Kidney epithelial cell (primary cell): ENCODE measurements around the gene KCTD7. TPM values are rescaled to one million over a fixed set of nuclear protein-coding genes. Genes with fewer than 3 reads are reported as not detected.
"Not testable (repeated sequence)": the region's sequence is repeated elsewhere in the genome, so short reads cannot be mapped to it uniquely, and the experiment has no call there.

Experiments used
- DNase-seq: peaks from one replicate; pipeline ENCODE4 v3.0.0-alpha.2; 2010; ENCODE audit warnings: low read depth
- H3K27me3 ChIP-seq: 2 replicates; pipeline ENCODE4 v1.6.0; 2011; ENCODE audit warnings: low read length; ENCODE audit not compliant: control insufficient read depth, insufficient read depth
- H3K36me3 ChIP-seq: 2 replicates; pipeline ENCODE4 v1.5.1; 2011; ENCODE audit warnings: low read length; ENCODE audit not compliant: control insufficient read depth, insufficient read depth
- H3K4me3 ChIP-seq: 2 replicates; pipeline ENCODE4 v1.5.1; 2011; ENCODE audit warnings: low read depth, mild to moderate bottlenecking, control low read depth, low read length
- total RNA-seq: library from RNA; depleted of rRNA; stranded (reverse); fragments of >200 nt; gene quantifications from 2 replicates; pipeline ENCODE4 v1.2.3, GENCODE V29; 2015
- TF ChIP-seq, protein P1 (sequence below): IDR thresholded peaks from 2 replicates; pipeline ENCODE4 v1.5.1; 2011; ENCODE audit warnings: mild to moderate bottlenecking, moderate library complexity, low read length, control low read depth, inconsistent platforms; ENCODE audit not compliant: insufficient read depth, poor library complexity, severe bottlenecking

KCTD7 gene
- total RNA-seq, result 6.7 and 9.0 TPM in 2 replicates

DNA sequence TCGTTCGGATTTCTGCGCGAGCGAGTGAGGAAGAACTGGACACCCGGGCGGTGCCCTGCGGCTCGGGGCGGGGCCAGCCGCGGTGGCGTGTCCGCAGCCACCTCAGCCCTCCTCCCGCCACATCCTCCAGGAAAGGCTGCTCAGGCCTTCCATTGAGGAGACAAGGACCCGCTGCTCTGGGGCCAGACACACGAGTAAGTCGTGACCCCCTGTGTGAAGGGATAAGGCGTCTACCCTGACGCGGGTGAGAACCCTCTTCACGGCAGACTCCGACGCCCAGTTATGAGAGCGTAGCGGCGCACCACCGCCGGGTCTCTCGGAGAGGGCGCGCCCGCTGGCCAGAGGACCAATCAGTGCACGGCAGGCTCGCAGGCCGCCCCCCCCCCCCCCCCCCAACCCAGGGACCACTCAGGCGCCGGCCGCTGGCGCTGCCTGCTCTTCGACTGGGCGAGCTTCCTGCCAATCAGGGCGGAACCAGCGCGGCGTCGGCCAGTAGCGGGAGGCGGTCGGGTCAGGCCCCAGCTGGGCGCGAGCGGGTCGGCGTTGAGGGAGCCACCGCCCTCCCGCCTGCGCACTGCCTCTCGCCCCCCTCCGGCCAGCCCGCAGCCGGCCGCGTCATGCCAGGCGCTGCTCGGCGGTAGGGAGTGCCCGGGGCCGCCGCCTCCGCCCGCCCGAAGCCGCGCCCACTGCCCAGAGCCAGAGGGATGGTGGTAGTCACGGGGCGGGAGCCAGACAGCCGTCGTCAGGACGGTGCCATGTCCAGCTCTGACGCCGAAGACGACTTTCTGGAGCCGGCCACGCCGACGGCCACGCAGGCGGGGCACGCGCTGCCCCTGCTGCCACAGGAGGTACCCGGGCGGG, at the start of gene KCTD7:
TSS of gene KCTD7 (plus strand) at position 521 of the 861 bp plus-strand sequence. CDS start at position 705, 184 bp downstream.
- peak within 1 kb of the TSS; percentile 95 for H3K4me3 ChIP-seq
- peak; percentile 84 for DNase-seq
- TF ChIP-seq, protein P1, sequence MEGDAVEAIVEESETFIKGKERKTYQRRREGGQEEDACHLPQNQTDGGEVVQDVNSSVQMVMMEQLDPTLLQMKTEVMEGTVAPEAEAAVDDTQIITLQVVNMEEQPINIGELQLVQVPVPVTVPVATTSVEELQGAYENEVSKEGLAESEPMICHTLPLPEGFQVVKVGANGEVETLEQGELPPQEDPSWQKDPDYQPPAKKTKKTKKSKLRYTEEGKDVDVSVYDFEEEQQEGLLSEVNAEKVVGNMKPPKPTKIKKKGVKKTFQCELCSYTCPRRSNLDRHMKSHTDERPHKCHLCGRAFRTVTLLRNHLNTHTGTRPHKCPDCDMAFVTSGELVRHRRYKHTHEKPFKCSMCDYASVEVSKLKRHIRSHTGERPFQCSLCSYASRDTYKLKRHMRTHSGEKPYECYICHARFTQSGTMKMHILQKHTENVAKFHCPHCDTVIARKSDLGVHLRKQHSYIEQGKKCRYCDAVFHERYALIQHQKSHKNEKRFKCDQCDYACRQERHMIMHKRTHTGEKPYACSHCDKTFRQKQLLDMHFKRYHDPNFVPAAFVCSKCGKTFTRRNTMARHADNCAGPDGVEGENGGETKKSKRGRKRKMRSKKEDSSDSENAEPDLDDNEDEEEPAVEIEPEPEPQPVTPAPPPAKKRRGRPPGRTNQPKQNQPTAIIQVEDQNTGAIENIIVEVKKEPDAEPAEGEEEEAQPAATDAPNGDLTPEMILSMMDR, result no peak
- no peaks in the 10 kb centered on the region for H3K27me3 ChIP-seq
- H3K36me3 ChIP-seq, result no peaks in the 10 kb centered on the region

DNA sequence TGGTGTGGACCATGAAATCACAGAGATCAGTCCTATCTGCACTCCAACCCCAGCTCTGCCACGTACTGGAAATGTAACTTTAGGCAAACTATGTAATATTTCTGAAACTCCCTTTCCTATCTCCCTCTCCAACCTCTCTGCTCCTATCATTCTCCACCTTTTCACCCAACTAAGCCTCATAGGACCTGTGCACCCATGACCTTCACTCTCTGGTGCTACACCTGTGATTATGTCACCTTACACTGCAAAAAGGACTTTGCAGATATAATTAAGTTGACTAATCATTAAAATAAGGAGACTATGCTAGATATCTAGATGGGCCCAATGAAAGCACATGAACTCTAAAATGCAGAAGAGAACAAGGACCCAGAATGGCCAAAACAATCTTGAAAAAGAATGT, 48.3 kb upstream of the KCTD7 start:
- not testable (repeated sequence) for H3K27me3 ChIP-seq, DNase-seq, H3K36me3 ChIP-seq, H3K4me3 ChIP-seq

DNA sequence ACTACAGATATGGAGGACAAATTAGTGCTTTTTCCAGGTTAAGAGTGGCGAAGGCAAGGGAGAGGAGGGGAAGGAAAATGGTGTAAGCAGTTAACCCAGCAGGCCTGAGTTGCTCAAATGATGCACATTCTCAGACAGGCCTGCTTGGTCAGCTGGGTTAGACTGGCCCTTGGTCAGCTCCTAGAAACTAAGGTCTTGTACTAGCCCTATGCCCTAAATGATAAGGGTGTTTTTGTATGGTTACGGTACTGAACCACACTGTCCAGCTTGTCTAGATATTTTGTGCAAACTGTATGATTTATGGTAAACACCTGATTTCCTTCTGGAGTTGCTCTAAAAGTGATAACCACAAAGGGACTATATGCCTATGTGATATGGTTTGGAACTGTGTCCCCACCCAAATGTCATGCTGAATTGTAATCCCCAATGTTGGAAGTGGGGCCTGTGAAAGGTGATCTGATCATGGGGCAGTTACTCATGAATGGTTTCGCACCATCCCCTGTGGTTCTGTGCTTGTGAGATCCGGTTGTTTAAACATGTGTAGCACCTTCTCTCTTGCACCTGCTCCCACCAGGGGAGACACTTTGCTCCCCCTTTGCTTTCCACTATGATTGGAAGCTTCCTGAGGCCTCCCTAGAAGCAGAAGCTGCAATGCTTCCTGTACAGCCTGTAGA, 45.7 kb upstream of the KCTD7 start:
- not testable (repeated sequence) for DNase-seq, H3K4me3 ChIP-seq, H3K36me3 ChIP-seq, H3K27me3 ChIP-seq

DNA sequence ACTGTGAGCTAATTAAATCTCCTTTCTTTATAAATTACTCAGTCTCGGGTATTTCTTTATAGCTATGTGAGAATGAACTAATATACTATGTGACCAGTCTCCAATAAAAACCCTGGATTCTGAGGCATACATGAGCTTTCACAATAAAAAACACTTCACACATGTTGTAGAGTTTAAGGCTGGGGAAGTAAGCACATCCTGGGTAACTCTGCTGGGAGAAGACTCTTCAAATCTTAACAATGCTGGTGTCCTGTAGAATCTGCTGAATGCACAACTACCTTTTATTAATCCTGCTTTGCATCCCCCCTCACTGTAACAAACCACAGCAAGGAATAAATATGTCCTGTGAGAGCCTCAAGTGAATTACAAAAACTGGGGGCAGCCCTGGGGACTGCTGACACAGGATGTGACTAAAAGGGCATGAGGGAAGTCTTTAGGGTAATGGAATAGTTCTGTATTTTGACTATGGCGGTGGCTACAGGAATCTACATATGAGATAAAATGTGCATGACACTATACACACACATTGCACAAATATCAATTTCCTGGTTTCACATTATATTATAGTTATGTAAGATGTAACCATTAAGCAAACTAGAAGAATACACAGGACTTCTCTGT, 45.1 kb upstream of the KCTD7 start:
- no peak for DNase-seq
- H3K27me3 ChIP-seq, result no peaks in the 10 kb centered on the region
- no peaks in the 10 kb centered on the region for H3K36me3 ChIP-seq
- no peak overlapping the region for H3K4me3 ChIP-seq
- TF ChIP-seq, protein P1, result no peak

DNA sequence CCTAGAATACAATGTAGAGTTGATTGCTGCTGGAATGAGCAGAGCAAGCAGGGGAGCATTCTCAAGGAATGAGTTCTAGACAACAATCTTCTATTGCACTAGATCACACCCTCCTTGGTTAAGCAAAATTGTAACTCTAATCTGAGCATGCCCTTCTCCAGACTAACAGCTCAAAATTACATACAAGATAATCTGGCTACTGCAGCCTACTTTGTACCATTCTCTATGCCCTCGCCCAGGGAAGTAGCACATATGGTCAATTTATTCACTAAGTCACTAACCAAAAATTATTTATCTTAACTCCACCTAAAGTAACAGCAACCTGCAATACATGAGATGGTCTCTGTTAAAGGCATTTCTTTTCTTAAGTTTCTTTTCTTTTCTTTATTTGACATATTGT, 42.5 kb upstream of the KCTD7 start:
- Histone ChIP-seq H3K4me3 (no peak overlapping the region), H3K36me3 (no peaks in the 10 kb centered on the region), H3K27me3 (no peaks in the 10 kb centered on the region)
- TF ChIP-seq, protein P1, result no peak
- no peak for DNase-seq

DNA sequence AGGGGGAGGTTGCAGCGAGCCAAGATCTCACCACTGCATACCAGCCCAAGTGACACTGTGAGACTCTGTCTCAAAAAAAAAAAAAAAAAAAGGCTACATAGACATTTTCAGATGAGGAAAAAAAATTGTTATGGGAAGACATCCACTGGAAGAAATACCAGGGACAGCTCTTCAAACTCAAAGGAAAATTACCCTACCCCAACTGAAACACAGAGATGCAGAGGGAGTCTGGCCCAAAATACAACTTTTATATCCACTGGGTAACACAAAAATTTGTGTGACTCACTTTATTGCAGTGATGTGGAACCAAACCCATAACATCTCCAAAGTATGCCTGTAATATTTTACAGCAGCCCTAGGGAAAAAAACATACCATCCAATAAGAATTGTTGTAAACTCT, 40.5 kb upstream of the KCTD7 start:
- H3K36me3 ChIP-seq, H3K4me3 ChIP-seq, DNase-seq, H3K27me3 ChIP-seq: not testable (repeated sequence)

DNA sequence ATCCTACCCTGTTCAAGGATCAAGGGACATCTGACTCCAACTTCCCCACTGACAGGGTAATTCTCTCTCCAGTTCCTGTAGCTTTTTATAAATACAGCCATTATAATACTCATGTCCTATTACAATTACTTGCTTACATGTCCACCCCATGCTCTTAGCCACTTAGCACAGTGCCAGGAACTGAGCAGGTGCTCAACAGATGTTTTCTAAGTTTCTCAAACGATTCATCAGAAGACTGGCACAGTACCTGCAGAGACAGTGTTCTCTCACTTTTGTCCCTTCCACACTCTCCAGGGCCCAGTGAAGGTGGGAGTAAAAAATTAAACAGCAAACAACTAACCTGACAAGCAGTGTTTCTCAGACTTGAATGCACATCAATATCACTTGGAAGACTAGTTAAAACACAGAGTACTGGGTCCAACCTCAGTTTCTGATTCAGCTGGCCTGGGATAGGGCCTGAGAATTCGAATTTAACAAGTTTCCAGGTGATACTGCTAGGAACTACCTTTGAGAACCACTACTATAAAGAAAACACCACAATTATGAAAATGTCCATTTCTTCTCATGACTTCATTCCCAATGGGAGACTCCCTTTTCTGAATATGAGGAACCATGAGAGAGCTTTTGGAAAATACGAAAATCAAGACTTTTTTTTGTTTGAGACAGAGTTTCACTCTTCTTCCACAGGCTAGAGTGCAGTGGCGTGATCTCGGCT, 39.7 kb upstream of the KCTD7 start:
- DNase-seq, H3K36me3 ChIP-seq, H3K4me3 ChIP-seq, H3K27me3 ChIP-seq: not testable (repeated sequence)

DNA sequence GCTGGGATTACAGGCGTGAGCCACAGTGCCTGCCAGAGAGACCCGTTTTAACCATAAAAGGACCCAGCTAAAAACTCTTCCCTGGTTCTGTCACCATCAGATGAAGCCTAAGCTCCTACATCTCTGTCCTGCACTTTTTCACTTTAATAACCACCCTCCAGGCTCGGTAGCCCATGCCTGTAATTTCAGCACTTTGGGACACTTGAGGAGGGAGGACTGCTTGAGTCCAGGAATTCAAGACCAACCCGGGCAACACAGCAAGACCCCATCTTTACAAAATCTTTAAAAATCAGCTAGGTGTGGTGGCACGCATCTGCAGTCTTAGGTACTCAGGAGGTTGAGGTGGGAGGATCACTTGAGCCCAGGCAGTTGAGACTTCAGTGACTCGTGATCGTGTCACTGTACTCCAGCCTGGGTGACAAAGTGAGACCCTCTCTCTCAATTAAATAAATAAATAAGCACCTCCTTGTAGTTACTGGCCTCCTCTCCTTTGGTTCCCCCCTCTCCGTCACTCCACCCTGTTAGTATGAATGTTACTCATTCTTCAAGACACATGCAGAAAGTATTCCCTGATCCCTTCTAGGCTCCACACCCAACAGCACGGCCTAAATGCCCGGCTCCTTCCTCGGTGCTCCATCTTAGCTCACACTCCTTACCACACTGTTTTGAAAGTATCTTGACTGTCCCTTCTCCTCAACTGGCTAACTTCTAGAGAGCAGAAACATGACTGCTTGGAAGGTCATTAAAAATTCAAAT, 38.2 kb upstream of the KCTD7 start:
- H3K27me3 ChIP-seq, DNase-seq, H3K36me3 ChIP-seq: not testable (repeated sequence)
- peak overlapping the region; percentile 99 for H3K4me3 ChIP-seq

DNA sequence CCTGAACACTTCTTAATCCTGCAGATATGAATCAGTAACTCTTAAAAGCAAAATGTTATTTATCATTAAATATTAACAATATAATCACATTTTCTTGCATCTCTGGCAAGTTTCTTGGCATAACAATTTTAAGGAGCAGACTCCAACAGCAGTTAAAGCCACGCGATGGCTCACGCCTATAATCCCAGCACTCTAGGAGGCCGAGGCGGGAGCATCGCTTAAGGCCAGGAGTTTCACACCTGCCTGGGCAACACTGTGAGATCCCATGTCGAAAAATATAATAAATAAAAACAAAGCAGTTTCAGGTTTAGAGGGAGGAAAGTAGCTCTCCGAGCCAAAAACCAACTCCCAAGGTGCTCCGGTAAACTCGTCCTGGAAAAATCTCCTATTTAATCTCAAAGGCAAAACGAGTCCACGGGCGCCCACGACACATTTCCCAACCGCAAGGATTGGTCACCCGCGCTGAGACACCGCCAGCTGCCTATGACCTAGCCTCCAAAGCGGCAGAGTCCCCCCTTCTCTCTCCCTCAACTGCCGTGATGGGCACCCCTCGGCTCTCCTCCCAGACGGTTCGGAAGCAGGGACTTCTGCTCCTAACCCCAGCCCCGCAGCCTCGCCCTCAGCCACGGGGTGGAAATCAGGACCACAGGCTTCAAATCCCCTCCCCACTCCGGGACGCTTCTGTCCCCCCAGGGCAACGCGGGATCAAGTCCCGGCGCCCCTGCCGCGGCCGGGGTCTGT, 37.5 kb upstream of the KCTD7 start:
- not testable (repeated sequence) for H3K27me3 ChIP-seq, DNase-seq, H3K36me3 ChIP-seq
- peak overlapping the region; percentile 99 for H3K4me3 ChIP-seq
